ENCODE results near the gene PLPP3.

GRCh38 chr1:56469640-56470371, 109.6 kb downstream of the PLPP3 start:
- TF ChIP-seq CTCF (IDR thresholded peaks at IDR 0.05) (no peak), ZFX (IDR thresholded peaks at IDR 0.05; ENCODE audit: borderline replicate concordance) (no peak)

Measured in 22Rv1 (cell line).